Endodermal cell (in vitro differentiated cells): Measurements from ENCODE around the gene DLG1. TPM values are rescaled to one million over a fixed set of nuclear protein-coding genes. Genes with fewer than 3 reads are reported as not detected.

ENCODE experiments used
- DNase-seq: peaks from one replicate; pipeline ENCODE4 v3.0.0-alpha.2; 2017
- H3K27ac ChIP-seq: 2 replicates; pipeline ENCODE4 v1.5.1; 2013; ENCODE audit warnings: mild to moderate bottlenecking, low read depth, low read length, moderate library complexity
- H3K27me3 ChIP-seq: 2 replicates; pipeline ENCODE4 v1.6.1; 2013; ENCODE audit warnings: mild to moderate bottlenecking, low read length, moderate library complexity; ENCODE audit not compliant: insufficient read depth, control insufficient read depth, poor library complexity, severe bottlenecking
- H3K36me3 ChIP-seq: 2 replicates; pipeline ENCODE4 v1.7.0; 2013; ENCODE audit warnings: mild to moderate bottlenecking, low read length, moderate library complexity; ENCODE audit not compliant: control insufficient read depth, insufficient read depth
- H3K4me1 ChIP-seq: one replicate; pipeline ENCODE4 v1.7.0; 2013; ENCODE audit warnings: low read length; ENCODE audit not compliant: control insufficient read depth, insufficient read depth
- H3K4me3 ChIP-seq: 2 replicates; pipeline ENCODE4 v1.5.1; 2013; ENCODE audit warnings: mild to moderate bottlenecking, low read length, moderate library complexity
- H3K9ac ChIP-seq: 2 replicates; pipeline ENCODE4 v1.6.1; 2013; ENCODE audit warnings: mild to moderate bottlenecking, low read length, moderate library complexity; ENCODE audit not compliant: poor library complexity, severe bottlenecking; ENCODE audit errors: extremely low read depth
- H3K9me3 ChIP-seq: 2 replicates; pipeline ENCODE4 v1.6.1; 2013; ENCODE audit warnings: mild to moderate bottlenecking, low read length, moderate library complexity; ENCODE audit not compliant: control insufficient read depth
- H3K27ac Mint-ChIP-seq: 2 replicates; pipeline ENCODE4 v1.8.0; 2020; ENCODE audit warnings: mixed read lengths
- H3K27me3 Mint-ChIP-seq: 2 replicates; pipeline ENCODE4 v1.8.0; 2021; ENCODE audit warnings: mild to moderate bottlenecking, mixed read lengths; ENCODE audit not compliant: insufficient read depth
- H3K36me3 Mint-ChIP-seq: 2 replicates; pipeline ENCODE4 v1.8.0; 2020; ENCODE audit warnings: low read depth, mixed read lengths
- H3K4me1 Mint-ChIP-seq: 2 replicates; pipeline ENCODE4 v1.8.0; 2020; ENCODE audit warnings: mixed read lengths
- H3K4me3 Mint-ChIP-seq: 2 replicates; pipeline ENCODE4 v1.8.0; 2020; ENCODE audit warnings: mild to moderate bottlenecking, moderate library complexity, mixed read lengths
- H3K9me3 Mint-ChIP-seq: 2 replicates; pipeline ENCODE4 v1.8.0; 2020; ENCODE audit warnings: mild to moderate bottlenecking, mixed read lengths
- CTCF ChIP-seq: fragments of 200-600 bp; sonication (generic); conservative IDR thresholded peaks from 2 replicates; pipeline ENCODE4 v1.5.0; 2021; ENCODE audit warnings: antibody characterized with exemption, mild to moderate bottlenecking
- WGBS, 2 experiments: methylation state at CpG; one replicate each; pipeline versions ENCODE4 v1.1.5 to v1.1.7; 2013; ENCODE audit warnings: missing lambda C conversion rate in 2 of 2, mixed read lengths in 1 of 2; ENCODE audit not compliant: insufficient coverage in 1 of 2, insufficient read length in 1 of 2; 5-methylcytosine and 5-hydroxymethylcytosine counted together
- total RNA-seq, 2 donors: library from RNA; stranded (reverse); fragmentation: NEBNext Ultra II Directional in 1 of 2; extraction: Animal tissue kit (Norgen Biotek cat#: 25700) in 1 of 2; gene quantifications; 2 replicates in 1 of 2; 3 replicates in 1 of 2; pipeline ENCODE4 v1.2.1, GENCODE V29; 2021

The DLG1 gene
- total RNA-seq, 2 donors from 2014 or later, result 78.7 to 96.9 TPM

GRCh38 chr3:197239857-197240256 lies 58.6 kb downstream of the DLG1 start:
- Mint-ChIP-seq H3K4me3 (no peak overlapping the region), H3K36me3 (peaks cover 59% of the 10 kb centered on the region), H3K27me3 (no peaks in the 10 kb centered on the region), H3K4me1 (peaks cover 39% of the 10 kb centered on the region), H3K27ac (no peak overlapping the region), H3K9me3 (peaks cover 44% of the 10 kb centered on the region)
- Histone ChIP-seq H3K36me3 (peaks cover 42% of the 10 kb centered on the region), H3K9ac (no peak overlapping the region), H3K27me3 (no peaks in the 10 kb centered on the region), H3K4me1 (no peaks in the 10 kb centered on the region), H3K27ac (no peak overlapping the region), H3K9me3 (peaks cover 60% of the 10 kb centered on the region), H3K4me3 (no peak overlapping the region)
- TF ChIP-seq CTCF, result no peak
- no peak for DNase-seq
- 97 to 100% methylated on average over 1 of the region's 1 CpG for WGBS, 2 experiments

GRCh38 chr3:197238842-197239241 lies 59.6 kb downstream of the DLG1 start:
- H3K9me3 ChIP-seq, result peaks cover 50% of the 10 kb centered on the region
- H3K27me3 Mint-ChIP-seq, result no peaks in the 10 kb centered on the region
- 100% methylated on average over 1 of the region's 1 CpG; no CpG with 5 or more reads in 1 of the 2 experiments for WGBS, 2 experiments
- H3K4me3 ChIP-seq, result no peak overlapping the region
- peaks cover 38% of the 10 kb centered on the region for H3K36me3 ChIP-seq
- H3K36me3 Mint-ChIP-seq, result peaks cover 55% of the 10 kb centered on the region
- H3K27me3 ChIP-seq, result no peaks in the 10 kb centered on the region
- TF ChIP-seq CTCF, result no peak
- no peak overlapping the region for H3K27ac ChIP-seq
- H3K4me1 ChIP-seq, result peaks cover 1% of the 10 kb centered on the region
- H3K4me3 Mint-ChIP-seq, result no peak overlapping the region
- no peak for DNase-seq
- H3K4me1 Mint-ChIP-seq, result peaks cover 45% of the 10 kb centered on the region
- H3K9ac ChIP-seq, result no peak overlapping the region
- H3K27ac Mint-ChIP-seq, result peak overlapping the region; percentile 3
- H3K9me3 Mint-ChIP-seq, result peaks cover 34% of the 10 kb centered on the region

GRCh38 chr3:197237897-197238296 lies 60.5 kb downstream of the DLG1 start:
- Mint-ChIP-seq H3K9me3 (peaks cover 25% of the 10 kb centered on the region), H3K4me1 (peaks cover 47% of the 10 kb centered on the region), H3K27me3 (no peaks in the 10 kb centered on the region), H3K36me3 (peaks cover 48% of the 10 kb centered on the region), H3K27ac (no peak overlapping the region), H3K4me3 (no peak overlapping the region)
- DNase-seq, result no peak
- H3K9me3 ChIP-seq, result peaks cover 41% of the 10 kb centered on the region
- no peak overlapping the region for H3K9ac ChIP-seq
- TF ChIP-seq CTCF, result peak; percentile 12
- H3K4me1 ChIP-seq, result peaks cover 3% of the 10 kb centered on the region
- H3K27ac ChIP-seq, result no peak overlapping the region
- H3K4me3 ChIP-seq, result no peak overlapping the region
- H3K27me3 ChIP-seq, result no peaks in the 10 kb centered on the region
- WGBS, 2 experiments, result 91 to 100% methylated on average over 2 to 4 of the region's 4 CpGs
- H3K36me3 ChIP-seq, result peaks cover 28% of the 10 kb centered on the region
